Naive B cell (primary cell): ENCODE data around the gene DDIT3. TPM values are rescaled to one million over a fixed set of nuclear protein-coding genes. Genes with fewer than 3 reads are reported as not detected.

Experiments used
- ATAC-seq, 2 donors: fragments of 150-1000 bp; cut with Tn5 transposase; 2 replicates each; pipeline ENCODE4 v1.10.0; 2021; ENCODE audit warnings: low read depth in 2 of 2, mild to moderate bottlenecking in 2 of 2, moderate library complexity in 2 of 2
- DNase-seq: peaks from one replicate; pipeline ENCODE4 v3.0.0; 2022
- H3K27ac Mint-ChIP-seq, 6 donors: one replicate each; pipeline ENCODE4 v1.8.0; 2020 to 2022; ENCODE audit warnings: mild to moderate bottlenecking in 6 of 6, mixed read lengths in 6 of 6, moderate library complexity in 5 of 6, inconsistent platforms in 2 of 6
- H3K27me3 Mint-ChIP-seq, 3 donors: one replicate each; pipeline ENCODE4 v1.8.0; 2021 to 2022; ENCODE audit warnings: mixed read lengths in 3 of 3, mild to moderate bottlenecking in 1 of 3
- H3K36me3 Mint-ChIP-seq, 2 donors: one replicate each; pipeline ENCODE4 v1.8.0; 2020 to 2022; ENCODE audit warnings: mixed read lengths in 2 of 2, inconsistent platforms in 1 of 2, mild to moderate bottlenecking in 1 of 2
- H3K4me1 Mint-ChIP-seq, 3 donors: one replicate each; pipeline ENCODE4 v1.8.0; 2020 to 2022; ENCODE audit warnings: mixed read lengths in 3 of 3, inconsistent platforms in 1 of 3, mild to moderate bottlenecking in 1 of 3, moderate library complexity in 1 of 3
- H3K4me3 Mint-ChIP-seq, 8 donors: one replicate each; pipeline ENCODE4 v1.8.0; 2020 to 2022; ENCODE audit warnings: mild to moderate bottlenecking in 8 of 8, mixed read lengths in 8 of 8, moderate library complexity in 8 of 8, inconsistent platforms in 2 of 8
- H3K9me3 Mint-ChIP-seq, 7 donors: one replicate each; pipeline ENCODE4 v1.8.0; 2020 to 2022; ENCODE audit warnings: mixed read lengths in 7 of 7, mild to moderate bottlenecking in 5 of 7, inconsistent platforms in 2 of 7, moderate library complexity in 1 of 7
- polyA plus RNA-seq, 6 donors: library from polyadenylated mRNA; unstranded; fragments of 300-500 nt; fragmentation: Illumina TruSeq; gene quantifications; one replicate each; pipeline ENCODE4 v1.2.3, GENCODE V29; 2021; ENCODE audit warnings: low read depth in 6 of 6

Gene DDIT3
- polyA plus RNA-seq, 6 donors from 2014 or later = 33.3 to 62.2 (median 51.0) TPM

DNA sequence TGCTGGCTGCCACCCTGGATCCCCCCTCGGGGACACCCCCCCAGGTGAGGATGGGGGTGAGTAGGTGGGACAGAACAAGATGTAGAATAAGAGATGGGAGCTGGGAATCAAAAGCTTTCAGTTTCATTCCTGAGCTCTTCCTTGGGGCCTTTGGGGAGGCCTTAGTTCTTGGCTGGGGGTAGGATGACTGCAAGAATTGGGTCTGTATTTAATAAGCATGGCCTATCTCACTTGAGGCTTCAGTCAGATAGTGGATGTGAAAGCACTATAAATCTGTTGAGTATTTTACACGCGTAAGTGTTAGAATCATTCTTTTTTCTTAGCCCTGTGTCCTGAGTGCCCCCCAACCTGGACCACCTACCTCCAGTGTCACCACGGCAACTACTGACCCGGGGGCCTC is 6.9 kb upstream of the DDIT3 start:
- H3K4me3 Mint-ChIP-seq = no peak overlapping the region
- ATAC-seq (no peak), DNase-seq (no peak)
- H3K27ac Mint-ChIP-seq = peak overlapping the region in 2 of 6 donors; percentile 20 to 74
- no peaks in the 10 kb centered on the region for H3K9me3 Mint-ChIP-seq
- peaks cover 26 to 29% (median 27%) of the 10 kb centered on the region in 3 donors for H3K4me1 Mint-ChIP-seq
- no peaks in the 10 kb centered on the region for H3K27me3 Mint-ChIP-seq
- H3K36me3 Mint-ChIP-seq = no peaks in the 10 kb centered on the region

DNA sequence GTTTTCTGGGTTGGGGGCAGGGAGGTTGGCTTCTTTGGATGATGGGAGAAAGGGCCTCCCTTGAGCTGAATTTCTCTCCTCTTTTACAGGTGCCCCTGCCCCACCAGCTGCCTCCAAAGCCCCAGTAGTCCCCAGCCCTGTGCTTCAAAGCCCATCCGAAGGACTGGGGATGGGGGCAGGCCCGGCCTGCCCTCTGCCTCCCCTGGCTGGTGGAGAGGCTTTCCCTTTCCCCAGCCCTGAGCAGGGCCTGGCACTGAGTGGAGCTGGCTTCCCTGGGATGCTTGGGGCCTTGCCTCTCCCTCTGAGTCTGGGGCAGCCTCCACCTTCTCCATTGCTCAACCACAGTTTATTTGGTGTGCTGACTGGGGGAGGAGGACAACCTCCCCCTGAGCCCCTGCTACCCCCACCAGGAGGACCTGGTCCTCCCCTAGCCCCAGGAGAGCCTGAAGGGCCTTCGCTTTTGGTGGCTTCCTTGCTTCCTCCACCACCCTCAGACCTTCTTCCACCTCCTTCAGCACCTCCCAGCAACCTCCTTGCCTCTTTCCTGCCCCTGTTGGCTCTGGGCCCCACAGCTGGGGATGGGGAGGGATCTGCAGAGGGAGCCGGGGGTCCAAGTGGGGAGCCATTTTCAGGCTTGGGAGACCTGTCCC is 6.3 kb upstream of the DDIT3 start:
- H3K36me3 Mint-ChIP-seq = no peaks in the 10 kb centered on the region

DNA sequence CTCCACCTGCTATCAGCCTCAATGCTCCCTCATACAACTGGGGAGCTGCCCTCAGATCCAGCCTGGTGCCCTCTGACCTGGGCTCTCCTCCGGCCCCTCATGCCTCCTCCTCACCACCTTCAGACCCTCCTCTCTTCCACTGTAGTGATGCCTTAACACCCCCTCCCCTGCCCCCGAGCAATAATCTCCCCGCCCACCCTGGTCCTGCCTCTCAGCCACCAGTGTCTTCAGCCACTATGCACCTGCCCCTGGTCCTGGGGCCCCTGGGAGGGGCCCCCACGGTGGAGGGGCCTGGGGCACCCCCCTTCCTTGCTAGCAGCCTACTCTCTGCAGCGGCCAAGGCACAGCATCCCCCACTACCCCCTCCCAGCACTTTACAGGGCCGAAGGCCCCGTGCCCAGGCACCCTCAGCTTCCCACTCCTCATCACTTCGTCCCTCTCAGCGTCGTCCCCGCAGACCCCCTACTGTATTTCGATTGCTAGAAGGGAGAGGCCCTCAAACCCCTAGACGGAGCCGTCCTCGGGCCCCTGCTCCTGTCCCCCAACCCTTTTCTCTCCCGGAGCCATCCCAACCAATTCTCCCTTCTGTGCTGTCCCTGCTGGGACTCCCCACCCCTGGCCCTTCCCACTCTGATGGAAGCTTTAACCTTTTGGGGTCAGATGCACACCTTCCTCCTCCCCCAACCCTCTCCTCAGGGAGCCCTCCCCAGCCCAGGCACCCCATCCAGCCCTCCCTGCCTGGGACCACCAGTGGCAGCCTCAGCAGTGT is 5.5 kb upstream of the DDIT3 start:
- H3K36me3 Mint-ChIP-seq = no peaks in the 10 kb centered on the region
- H3K9me3 Mint-ChIP-seq = no peaks in the 10 kb centered on the region
- peak overlapping the region in 3 of 6 donors; percentile 47 to 85 (median 74) for H3K27ac Mint-ChIP-seq
- H3K4me1 Mint-ChIP-seq = peaks cover 32 to 43% (median 36%) of the 10 kb centered on the region in 3 donors
- no peaks in the 10 kb centered on the region for H3K27me3 Mint-ChIP-seq
- ATAC-seq = no peak
- no peak for DNase-seq
- peak overlapping the region in 4 of 8 donors; percentile 53 to 96 (median 73) for H3K4me3 Mint-ChIP-seq

More for the DNA sequence above, 6.3 kb upstream of the DDIT3 start:
- H3K4me1 Mint-ChIP-seq = peaks cover 28 to 35% (median 33%) of the 10 kb centered on the region in 3 donors
- peak overlapping the region in 2 of 6 donors; percentile 83 to 85 for H3K27ac Mint-ChIP-seq
- DNase-seq = no peak
- H3K4me3 Mint-ChIP-seq = no peak overlapping the region
- no peak for ATAC-seq
- H3K9me3 Mint-ChIP-seq = no peaks in the 10 kb centered on the region
- no peaks in the 10 kb centered on the region for H3K27me3 Mint-ChIP-seq

DNA sequence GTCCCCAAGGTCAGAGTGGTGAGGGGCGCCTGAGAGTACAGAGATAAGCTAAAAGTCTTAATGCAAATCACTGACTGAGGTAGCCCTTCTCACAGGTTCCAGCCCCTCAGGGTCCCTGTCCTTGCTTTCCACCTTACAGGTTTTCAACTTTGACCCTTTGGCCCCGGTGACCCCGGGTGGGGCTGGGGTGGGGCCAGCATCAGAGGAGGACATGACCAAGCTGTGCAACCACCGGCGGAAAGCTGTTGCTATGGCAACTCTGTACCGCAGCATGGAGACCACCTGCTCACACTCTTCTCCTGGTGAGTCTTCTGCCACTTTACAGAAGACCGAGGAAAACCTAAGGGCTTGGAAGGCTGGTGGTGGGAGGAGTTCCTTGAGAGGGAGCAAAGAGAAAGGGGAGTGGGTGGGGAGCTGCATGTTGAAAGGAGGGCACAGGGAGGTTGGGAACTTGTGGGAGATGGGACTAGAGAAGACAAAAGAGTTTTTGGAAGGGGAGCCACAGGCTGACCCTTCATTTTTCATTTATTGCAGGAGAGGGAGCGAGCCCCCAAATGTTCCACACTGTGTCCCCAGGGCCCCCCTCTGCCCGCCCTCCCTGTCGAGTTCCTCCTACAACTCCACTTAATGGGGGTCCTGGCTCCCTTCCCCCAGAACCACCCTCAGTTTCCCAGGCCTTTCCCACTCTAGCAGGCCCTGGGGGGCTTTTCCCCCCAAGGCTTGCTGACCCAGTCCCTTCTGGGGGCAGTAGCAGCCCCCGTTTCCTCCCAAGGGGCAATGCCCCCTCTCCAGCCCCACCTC is 4.7 kb upstream of the DDIT3 start:
- no peaks in the 10 kb centered on the region for H3K9me3 Mint-ChIP-seq
- no peaks in the 10 kb centered on the region for H3K27me3 Mint-ChIP-seq
- DNase-seq (no peak), ATAC-seq (no peak)
- H3K27ac Mint-ChIP-seq = peak overlapping the region in 4 of 6 donors; percentile 7 to 100 (median 73)
- H3K36me3 Mint-ChIP-seq = no peaks in the 10 kb centered on the region
- peak overlapping the region in 7 of 8 donors; percentile 53 to 97 (median 92) for H3K4me3 Mint-ChIP-seq
- peaks cover 39 to 46% (median 41%) of the 10 kb centered on the region in 3 donors for H3K4me1 Mint-ChIP-seq

DNA sequence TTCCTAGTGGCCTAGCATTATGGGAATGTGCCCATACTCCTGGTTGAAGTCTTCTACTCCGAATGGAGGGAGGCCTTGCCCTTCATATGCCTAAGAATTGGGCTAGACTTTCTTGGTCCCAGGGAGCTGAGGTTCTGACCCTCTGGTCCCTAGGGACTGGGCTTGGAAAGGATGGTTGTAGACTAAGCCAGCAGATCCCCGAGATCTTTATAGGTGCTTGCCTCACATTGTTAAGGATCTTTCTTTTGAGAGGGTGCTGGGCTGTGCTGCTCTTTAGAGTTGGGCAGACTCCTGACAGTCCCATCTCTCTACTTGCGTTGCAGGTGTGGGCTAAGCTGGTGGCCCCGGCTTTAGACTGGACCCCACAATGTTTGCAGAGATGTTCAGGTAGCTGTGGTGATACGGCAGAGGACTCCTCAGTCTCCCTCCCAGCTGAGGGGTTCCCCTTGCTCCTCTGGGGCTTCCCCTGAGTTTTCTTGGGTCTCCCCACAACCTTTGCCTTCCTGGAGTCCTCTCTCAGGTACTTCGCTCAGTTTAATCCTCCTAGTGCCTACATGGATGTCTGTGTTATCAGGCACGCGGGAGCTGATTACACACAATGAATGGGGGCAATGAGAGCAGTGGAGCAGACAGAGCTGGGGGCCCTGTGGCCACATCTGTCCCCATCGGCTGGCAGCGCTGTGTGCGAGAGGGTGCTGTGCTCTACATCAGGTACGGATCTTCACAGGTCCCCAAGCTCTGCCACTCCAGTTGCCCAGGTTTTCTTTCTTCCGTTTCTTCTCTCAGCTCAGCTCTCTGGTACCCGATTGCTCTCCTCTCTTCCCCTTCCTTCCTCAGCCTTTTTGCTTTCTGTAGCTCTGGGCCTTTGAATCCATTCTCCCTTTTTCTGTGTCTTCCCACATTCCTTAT is 3.6 kb upstream of the DDIT3 start:
- H3K27ac Mint-ChIP-seq = peak overlapping the region; percentile 83 to 100 (median 94)
- peaks cover 40 to 54% (median 50%) of the 10 kb centered on the region in 3 donors for H3K4me1 Mint-ChIP-seq
- H3K4me3 Mint-ChIP-seq = peak overlapping the region; percentile 90 to 97 (median 96)
- no peak for DNase-seq
- no peaks in the 10 kb centered on the region for H3K9me3 Mint-ChIP-seq
- H3K36me3 Mint-ChIP-seq = no peaks in the 10 kb centered on the region
- no peaks in the 10 kb centered on the region for H3K27me3 Mint-ChIP-seq
- no peak for ATAC-seq

DNA sequence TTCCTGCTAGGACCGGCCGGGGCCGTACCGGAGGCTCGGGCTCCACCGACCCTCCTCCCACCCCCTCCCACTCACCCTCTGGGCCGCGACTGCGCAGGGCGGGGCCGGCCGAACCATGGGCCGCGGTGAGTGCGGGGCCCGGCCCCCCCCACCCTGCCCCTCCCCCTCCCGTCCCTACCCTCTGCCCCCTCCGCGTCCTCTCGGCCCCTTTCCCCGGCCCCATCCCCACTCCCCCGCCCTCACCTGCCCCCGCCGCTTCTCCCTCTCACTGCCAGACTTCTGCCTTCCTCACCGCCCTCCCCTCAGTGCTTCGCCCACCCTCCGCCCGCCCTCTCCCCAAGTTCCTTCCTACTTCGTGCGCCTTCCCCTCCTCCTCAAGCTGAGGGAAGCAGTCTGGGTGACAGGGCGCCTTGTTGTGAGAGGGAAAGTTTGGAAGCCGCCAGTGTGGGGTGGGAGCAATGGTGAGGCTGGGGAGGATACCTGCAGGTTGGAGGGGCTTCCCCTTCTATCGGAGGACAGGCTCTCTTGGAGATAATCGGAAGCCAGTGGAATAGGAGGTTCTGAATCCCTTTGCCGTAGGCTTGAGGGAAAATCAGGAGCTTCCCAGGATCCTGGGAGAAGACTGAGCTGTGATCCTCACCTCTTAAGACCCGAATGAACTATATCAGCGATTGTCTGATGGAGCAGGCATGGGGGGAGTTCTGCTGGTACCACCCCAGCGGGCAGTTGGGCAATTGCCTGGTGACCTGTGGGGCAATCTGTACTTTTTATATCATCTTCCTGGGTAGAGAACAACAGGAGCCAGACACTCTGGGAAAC is 2.8 kb upstream of the DDIT3 start:
- DNase-seq (no peak), ATAC-seq (peak; percentile 1 to 2)
- H3K27me3 Mint-ChIP-seq = no peaks in the 10 kb centered on the region
- H3K36me3 Mint-ChIP-seq = no peaks in the 10 kb centered on the region
- peaks cover 49 to 63% (median 59%) of the 10 kb centered on the region in 3 donors for H3K4me1 Mint-ChIP-seq
- no peaks in the 10 kb centered on the region for H3K9me3 Mint-ChIP-seq
- H3K27ac Mint-ChIP-seq = peak overlapping the region; percentile 54 to 100 (median 94)
- peak overlapping the region; percentile 90 to 97 (median 96) for H3K4me3 Mint-ChIP-seq

DNA sequence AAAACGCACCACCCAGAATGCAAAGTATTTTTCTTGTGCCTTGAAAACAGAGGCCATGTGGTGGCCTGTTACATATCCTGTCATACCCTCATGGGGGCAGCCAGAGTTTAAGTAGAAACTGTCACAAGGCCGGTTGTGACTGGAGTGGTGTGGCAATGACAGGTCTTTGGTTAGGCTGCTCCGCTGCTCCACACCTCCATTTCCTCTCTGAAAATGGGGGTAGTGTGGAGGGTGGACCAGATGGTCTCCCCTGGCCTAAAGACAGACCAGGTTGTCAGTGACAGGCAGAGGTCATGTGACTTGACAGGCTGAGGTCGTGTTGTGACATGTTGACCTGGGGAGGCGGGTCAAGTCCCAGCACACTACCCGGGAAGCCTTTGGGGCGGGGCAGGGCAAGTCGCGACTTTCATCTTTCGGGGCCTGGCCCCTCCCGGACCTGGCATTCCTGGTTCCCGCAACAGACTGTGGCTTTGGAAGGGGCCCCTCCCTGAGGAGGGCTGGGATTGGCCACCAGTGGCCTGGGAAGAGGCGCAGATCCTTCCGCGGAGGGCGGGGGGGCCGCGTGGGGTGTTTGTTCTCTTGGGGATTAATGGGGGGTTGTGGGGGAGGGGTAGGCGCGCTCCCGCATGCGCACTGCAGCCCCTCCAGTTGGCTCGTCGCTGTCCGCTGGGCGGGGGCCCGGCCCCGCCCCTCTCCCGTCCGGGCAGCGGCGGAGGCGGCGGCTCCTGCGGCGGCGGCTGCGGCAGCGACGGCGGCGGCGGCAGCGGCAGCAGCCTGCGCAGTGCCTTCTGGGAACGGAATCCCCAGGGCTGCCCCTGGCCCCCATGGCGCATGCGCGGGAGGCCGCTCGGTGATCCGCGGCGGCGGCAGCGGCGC is 1.9 kb upstream of the DDIT3 start, which contains the start of gene MBD6:
MBD6 (plus strand) TSS at position 814 of the 876 bp plus-strand sequence. CDS start 1,480 bp downstream, outside the sequence.
- no peaks in the 10 kb centered on the region for H3K9me3 Mint-ChIP-seq
- DNase-seq (peak; percentile 94), ATAC-seq (peak; percentile 32 to 38)
- peaks cover 49 to 67% (median 67%) of the 10 kb centered on the region in 3 donors for H3K4me1 Mint-ChIP-seq
- H3K27ac Mint-ChIP-seq = peak within 1 kb of the TSS; percentile 99 to 100 (median 100)
- no peaks in the 10 kb centered on the region for H3K27me3 Mint-ChIP-seq
- H3K4me3 Mint-ChIP-seq = peak within 1 kb of the TSS; percentile 93 to 99 (median 98)
- peaks cover 0 to 4% of the 10 kb centered on the region in 2 donors for H3K36me3 Mint-ChIP-seq

DNA sequence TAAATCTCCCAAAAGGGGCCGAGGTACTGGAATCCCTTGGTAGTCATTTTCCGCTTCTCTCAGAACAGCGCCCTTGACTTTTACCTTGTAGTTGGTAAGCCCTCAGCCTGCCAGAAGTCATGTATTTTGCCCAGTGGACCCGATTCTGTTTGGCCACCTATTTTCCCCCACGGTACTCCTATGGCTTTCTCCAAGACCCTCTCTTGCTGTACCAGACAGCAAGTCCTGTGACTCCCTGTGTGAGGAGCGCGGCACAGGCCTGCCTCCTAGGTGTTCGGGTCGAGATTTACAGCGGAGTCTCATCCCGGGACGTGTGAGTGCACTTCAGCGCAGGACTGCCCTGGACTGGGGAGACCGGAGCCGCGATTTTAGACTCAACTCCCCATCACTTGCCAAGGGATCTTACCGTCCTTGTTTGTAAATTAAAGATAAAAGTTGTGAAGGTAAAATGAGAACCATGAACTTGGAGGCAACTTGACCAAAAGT is 1.3 kb upstream of the DDIT3 start:
- Mint-ChIP-seq H3K9me3 (no peaks in the 10 kb centered on the region), H3K36me3 (peaks cover 0 to 9% of the 10 kb centered on the region in 2 donors)

DNA sequence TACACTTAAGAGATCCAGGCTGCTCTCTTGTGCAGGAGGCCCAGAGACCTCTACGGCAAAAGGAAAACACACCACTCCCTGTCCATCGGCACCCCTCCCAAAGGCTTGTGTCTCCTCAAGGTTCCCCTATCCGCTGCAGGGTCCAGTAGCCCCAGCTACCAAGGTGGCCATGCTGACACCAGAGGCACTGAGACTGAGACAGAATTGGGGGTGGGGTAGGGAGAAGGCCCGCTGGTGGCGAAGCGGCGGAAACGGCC is 590 bp downstream of the DDIT3 start:
- ATAC-seq (no peak), DNase-seq (no peak)
- Mint-ChIP-seq H3K36me3 (peaks cover 0 to 9% of the 10 kb centered on the region in 2 donors), H3K4me1 (peaks cover 43 to 59% (median 59%) of the 10 kb centered on the region in 3 donors), H3K9me3 (no peaks in the 10 kb centered on the region), H3K27ac (peak overlapping the region; percentile 99 to 100 (median 100)), H3K4me3 (peak overlapping the region; percentile 93 to 100 (median 99)), H3K27me3 (no peaks in the 10 kb centered on the region)

More for the DNA sequence above, 1.3 kb upstream of the DDIT3 start:
- peak overlapping the region; percentile 99 to 100 (median 100) for H3K27ac Mint-ChIP-seq
- ATAC-seq (no peak), DNase-seq (no peak)
- H3K4me1 Mint-ChIP-seq = peaks cover 49 to 67% (median 65%) of the 10 kb centered on the region in 3 donors
- peak overlapping the region; percentile 93 to 99 (median 98) for H3K4me3 Mint-ChIP-seq
- H3K27me3 Mint-ChIP-seq = no peaks in the 10 kb centered on the region

DNA sequence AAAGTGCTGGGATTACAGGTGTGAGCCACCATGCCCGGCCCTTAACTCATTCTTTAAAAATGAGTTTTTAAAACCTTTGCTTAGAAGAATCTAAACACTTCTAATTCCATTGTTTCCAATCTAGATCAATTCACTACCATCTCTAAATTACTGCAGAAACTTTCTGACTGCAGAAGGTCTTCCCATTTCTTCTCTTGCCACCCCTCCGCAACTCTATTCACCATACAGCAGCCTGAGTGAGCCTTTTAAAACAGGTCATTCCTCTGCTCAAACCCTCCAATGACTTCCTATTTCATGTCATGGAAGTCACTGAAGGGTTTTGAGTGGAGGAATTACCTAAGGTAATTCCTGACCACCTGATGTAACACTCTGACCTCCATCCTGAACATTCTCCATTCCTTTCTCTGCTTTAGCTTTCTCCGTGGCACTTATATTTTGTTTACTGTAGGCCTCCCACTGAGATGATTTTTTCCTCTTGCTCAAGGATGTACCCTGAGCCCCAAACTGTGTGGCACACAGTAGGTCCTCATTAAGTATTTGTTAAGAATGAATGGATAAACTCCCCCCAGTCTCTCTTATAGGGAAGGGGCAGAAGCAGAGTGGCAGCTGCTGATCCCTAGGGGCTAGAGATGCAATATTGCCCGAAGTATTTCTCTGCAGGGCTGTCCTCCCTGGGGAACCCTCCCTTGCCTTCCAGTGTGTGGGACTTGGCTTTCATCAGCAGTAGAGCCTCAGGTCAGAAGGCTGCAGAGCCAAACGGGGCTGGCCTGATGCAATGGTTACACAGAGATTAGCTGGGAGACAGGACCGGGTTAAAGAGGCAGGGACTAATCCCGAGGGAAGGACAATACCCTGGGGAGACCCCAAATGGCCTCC is 1.2 kb downstream of the DDIT3 start:
- ATAC-seq = no peak
- Mint-ChIP-seq H3K36me3 (peaks cover 0 to 9% of the 10 kb centered on the region in 2 donors), H3K9me3 (no peaks in the 10 kb centered on the region), H3K4me1 (peaks cover 38 to 54% (median 53%) of the 10 kb centered on the region in 3 donors), H3K4me3 (peak overlapping the region; percentile 93 to 100 (median 99)), H3K27ac (peak overlapping the region; percentile 99 to 100 (median 100)), H3K27me3 (no peaks in the 10 kb centered on the region)
- DNase-seq = no peak
